ENCODE data around the gene DHRS12. TPM values are rescaled to one million over a fixed set of nuclear protein-coding genes. Genes with fewer than 3 reads are reported as not detected.

The DHRS12 gene
- total RNA-seq, 4 donors from 2014 or later: 8.1 to 21.7 (median 12.5) TPM

GRCh38 chr13:51838240-51838846, 34.4 kb upstream of the DHRS12 start:
- Histone ChIP-seq H3K4me3 (no peak overlapping the region), H3K36me3 (no peaks in the 10 kb centered on the region)
- TF ChIP-seq, protein P1, sequence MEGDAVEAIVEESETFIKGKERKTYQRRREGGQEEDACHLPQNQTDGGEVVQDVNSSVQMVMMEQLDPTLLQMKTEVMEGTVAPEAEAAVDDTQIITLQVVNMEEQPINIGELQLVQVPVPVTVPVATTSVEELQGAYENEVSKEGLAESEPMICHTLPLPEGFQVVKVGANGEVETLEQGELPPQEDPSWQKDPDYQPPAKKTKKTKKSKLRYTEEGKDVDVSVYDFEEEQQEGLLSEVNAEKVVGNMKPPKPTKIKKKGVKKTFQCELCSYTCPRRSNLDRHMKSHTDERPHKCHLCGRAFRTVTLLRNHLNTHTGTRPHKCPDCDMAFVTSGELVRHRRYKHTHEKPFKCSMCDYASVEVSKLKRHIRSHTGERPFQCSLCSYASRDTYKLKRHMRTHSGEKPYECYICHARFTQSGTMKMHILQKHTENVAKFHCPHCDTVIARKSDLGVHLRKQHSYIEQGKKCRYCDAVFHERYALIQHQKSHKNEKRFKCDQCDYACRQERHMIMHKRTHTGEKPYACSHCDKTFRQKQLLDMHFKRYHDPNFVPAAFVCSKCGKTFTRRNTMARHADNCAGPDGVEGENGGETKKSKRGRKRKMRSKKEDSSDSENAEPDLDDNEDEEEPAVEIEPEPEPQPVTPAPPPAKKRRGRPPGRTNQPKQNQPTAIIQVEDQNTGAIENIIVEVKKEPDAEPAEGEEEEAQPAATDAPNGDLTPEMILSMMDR (IDR thresholded peaks at IDR 0.05): no peak
- TF ChIP-seq POLR2A (IDR thresholded peaks at IDR 0.05): no peak

GRCh38 chr13:51837016-51837415, 33.1 kb upstream of the DHRS12 start:
- no peak for DNase-seq
- no peak for TF ChIP-seq POLR2A (IDR thresholded peaks at IDR 0.05)
- TF ChIP-seq, protein P1 (IDR thresholded peaks at IDR 0.05): no peak
- Histone ChIP-seq H3K36me3 (no peaks in the 10 kb centered on the region), H3K27me3 (no peaks in the 10 kb centered on the region), H3K4me3 (no peak overlapping the region), H3K4me1 (no peaks in the 10 kb centered on the region), H3K9me3 (no peaks in the 10 kb centered on the region), H3K27ac (no peak overlapping the region)

More at GRCh38 chr13:51838240-51838846, 34.4 kb upstream of the DHRS12 start:
- H3K27ac ChIP-seq: no peak overlapping the region
- DNase-seq: no peak
- no peaks in the 10 kb centered on the region for H3K4me1 ChIP-seq
- H3K27me3 ChIP-seq: no peaks in the 10 kb centered on the region
- H3K9me3 ChIP-seq: no peaks in the 10 kb centered on the region

GRCh38 chr13:51834581-51835171, 30.7 kb upstream of the DHRS12 start:
- no peak for TF ChIP-seq POLR2A (IDR thresholded peaks at IDR 0.05)
- TF ChIP-seq, protein P1 (IDR thresholded peaks at IDR 0.05): no peak
- Histone ChIP-seq H3K9me3 (no peaks in the 10 kb centered on the region), H3K27me3 (no peaks in the 10 kb centered on the region), H3K4me1 (no peaks in the 10 kb centered on the region), H3K36me3 (no peaks in the 10 kb centered on the region), H3K4me3 (no peak overlapping the region), H3K27ac (no peak overlapping the region)
- DNase-seq: no peak

DNA sequence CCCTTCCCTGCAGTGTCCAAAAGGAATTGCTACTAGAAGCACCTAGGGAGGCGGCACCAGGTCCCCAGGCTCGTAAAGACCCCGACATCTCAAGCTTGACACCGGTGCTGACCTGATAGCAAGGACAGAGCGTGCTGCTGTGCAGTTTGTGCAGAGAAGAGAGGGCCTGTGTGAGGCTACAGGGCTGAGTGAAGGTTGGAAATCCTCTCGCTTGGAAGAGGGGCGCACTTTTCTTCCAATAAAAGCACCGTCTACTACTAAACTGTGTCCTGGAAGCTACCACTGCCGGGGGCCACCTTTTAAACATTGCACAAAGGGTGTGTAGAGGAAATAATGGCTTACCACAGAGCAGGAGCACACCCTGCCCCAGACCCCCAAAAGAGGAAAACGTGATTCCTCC, 30.0 kb upstream of the DHRS12 start:
- Histone ChIP-seq H3K27ac (no peak overlapping the region), H3K4me1 (no peaks in the 10 kb centered on the region), H3K9me3 (no peaks in the 10 kb centered on the region), H3K27me3 (no peaks in the 10 kb centered on the region), H3K4me3 (no peak overlapping the region), H3K36me3 (no peaks in the 10 kb centered on the region)
- TF ChIP-seq, protein P1 (IDR thresholded peaks at IDR 0.05): no peak
- TF ChIP-seq POLR2A (IDR thresholded peaks at IDR 0.05): no peak
- no peak for DNase-seq

DNA sequence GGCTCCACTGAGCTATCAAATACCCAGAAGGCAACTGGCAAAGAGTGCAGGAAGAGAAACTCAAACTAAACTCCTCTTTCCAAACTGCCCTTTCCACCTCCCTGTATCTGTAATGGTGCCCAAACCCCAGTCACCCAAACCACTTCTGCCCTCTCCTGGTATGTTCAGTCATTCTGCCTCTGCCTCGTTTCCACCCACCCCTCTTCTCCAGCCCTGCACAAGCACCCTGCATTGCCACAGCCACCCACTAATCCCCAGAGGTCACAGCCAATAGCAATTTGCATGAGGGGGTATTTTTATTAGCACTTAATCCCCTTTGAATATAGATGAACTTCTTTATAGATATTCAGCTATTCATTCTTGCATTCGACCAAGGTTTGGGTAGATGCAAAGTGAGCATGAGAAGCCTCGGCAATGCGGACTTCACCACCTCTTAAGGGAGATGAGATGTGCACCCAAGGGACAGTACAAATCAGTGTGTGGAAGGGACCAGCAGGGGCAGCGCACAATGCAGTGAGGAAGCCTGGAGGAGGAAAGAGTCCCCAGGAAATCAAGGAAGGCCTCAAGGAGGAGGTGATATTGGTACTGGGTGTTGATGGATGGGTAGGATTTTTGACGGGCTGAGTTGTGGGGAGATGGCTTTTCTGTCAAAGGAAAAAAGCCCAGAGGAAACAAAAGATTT, 28.6 kb upstream of the DHRS12 start:
- TF ChIP-seq, protein P1 (IDR thresholded peaks at IDR 0.05): peak in 4 of 6 experiments; percentile 27 to 45 (median 38)
- no peak for TF ChIP-seq POLR2A (IDR thresholded peaks at IDR 0.05)
- Histone ChIP-seq H3K9me3 (no peaks in the 10 kb centered on the region), H3K27ac (no peak overlapping the region), H3K4me1 (no peaks in the 10 kb centered on the region), H3K36me3 (no peaks in the 10 kb centered on the region), H3K4me3 (no peak overlapping the region), H3K27me3 (no peaks in the 10 kb centered on the region)
- peak in 2 of 3 donors; percentile 56 to 69 for DNase-seq

All from Peyer's patch (tissue), 4 donors.